HG02759 (cell line): ENCODE results near the gene JOSD2.
"Not testable (repeated sequence)": the region's sequence is repeated elsewhere in the genome, so short reads cannot be mapped to it uniquely, and the experiment has no call there.

ENCODE experiments used
- ATAC-seq: cut with Tn5 transposase; IDR thresholded peaks from one replicate; pipeline ENCODE4 v1.9.1; 2021; ENCODE audit warnings: mild to moderate bottlenecking, moderate library complexity; ENCODE audit not compliant: unreplicated experiment

The JOSD2 gene

DNA sequence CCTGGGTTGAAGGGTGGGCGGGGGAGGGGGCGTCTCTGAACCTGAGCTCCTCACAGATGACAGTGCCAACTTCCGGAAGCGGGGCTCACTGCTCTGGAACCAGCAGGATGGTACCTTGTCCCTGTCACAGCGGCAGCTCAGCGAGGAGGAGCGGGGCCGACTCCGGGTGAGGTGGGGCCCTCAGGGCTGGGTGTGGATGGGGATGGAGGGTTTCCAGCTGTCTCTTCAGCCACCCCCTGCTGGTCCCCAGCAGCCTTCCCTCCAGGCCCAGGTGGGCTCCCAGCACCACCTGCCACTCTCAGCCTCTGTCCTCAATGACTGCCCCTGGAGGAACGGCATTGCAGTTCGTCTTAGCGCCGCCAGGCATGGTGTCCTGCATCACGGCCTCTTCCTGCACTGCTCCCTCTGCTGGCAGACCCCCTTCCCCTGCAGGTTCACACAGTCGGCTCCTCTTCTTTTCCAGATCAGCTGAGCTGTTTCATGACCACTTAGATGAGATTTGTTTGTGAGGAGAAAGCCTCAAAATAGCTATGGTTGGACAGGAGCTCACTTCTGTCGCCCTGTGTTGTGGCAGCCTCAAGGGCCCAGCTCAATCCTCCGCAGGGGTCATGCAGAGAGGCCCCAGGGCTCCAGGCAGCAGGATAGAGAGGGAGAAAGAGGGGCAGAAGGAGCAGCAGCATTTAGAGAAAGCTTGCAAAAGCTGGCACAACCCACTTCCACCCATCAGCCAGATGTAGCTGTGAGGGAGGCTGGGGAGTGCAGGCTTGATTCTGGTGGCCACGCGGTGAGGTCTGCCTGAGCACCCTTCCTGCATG lies 31.9 kb downstream of the JOSD2 start:
- ATAC-seq, result no peak

GRCh38 chr19:50477751-50478515 lies 33.1 kb downstream of the JOSD2 start:
- no peak for ATAC-seq

DNA sequence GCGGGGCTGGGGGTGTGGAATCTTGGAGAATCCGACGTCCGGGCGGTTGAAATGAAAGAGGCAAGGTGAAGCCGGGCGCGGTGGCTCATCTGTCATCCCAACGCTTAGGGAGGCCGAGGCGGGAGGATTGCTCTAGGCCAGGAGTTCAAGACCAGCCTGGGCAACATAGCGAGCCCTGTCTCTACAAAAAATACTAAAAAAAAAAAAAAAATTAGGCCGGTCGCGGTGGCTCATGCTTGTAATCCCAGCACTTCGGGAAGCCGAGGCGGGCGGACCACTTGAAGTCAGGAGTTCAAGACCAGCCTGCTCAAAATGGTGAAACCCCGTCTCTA lies 34.1 kb downstream of the JOSD2 start:
- no peak for ATAC-seq

DNA sequence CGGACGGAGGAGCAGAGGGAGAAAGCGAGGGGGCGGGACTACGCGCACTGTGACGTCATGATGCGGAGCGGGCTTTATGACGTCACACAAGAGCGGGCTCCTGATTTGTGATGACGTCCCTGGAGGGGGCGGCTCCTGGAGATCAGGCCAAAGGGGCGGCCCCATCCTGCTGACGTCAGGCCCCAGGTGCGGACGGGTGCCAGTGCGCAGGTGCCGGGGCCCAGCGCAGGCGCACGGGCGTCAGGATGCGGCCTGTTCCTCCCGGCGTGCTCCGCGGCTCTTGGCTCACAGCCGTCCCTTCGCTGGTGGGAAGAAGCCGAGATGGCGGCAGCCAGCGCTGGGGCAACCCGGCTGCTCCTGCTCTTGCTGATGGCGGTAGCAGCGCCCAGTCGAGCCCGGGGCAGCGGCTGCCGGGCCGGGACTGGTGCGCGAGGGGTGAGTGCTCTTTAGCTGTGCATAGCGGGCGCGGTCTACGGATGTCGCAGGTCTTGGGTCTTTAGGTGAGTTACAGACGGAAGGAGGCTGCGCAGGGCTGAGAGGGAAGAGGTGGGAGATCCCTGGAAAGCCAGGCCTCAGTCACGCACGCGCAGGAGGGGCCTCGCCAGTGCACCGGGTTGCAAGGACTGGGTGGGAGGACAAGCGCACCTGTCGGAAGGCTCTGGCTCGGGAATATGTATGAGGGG lies 34.6 kb downstream of the JOSD2 start, which contains the start of the genes EMC10 and GARIN5A:
Gene EMC10 (plus strand): TSS at position 284 of the 683 bp plus-strand sequence. CDS start 38 bp downstream, at position 322.
Gene GARIN5A (minus strand): TSS at position 625 of the 683 bp plus-strand sequence. CDS start 460 bp downstream, at position 165.
- peak; percentile 86 for ATAC-seq

- no peak for ATAC-seq
Measured at GRCh38 chr19:50475736-50476223, 35.2 kb downstream of the JOSD2 start.

DNA sequence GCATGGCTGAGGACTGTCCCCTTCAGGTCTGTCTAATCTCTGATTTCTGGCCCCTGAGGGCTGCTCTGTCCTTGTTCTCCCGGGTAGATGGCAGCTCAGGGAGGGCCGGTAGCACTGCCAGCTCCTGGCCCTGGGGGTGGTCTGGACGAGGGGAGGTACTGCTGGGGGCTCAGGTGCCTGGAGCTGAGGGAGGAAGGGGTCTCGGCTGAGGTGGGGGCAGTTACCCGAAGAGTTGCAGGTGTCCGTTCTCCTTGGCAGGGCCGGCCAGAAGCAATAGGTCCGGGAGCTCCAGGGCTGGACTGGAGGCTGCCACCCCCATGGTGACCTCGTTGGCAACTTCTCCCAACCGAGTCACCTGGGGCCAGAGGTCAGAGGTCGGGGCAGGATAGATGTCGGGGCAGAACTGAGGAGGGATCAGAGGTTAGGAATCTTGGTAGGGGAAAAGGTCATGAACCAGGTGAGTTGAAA lies 35.9 kb downstream of the JOSD2 start:
- no peak for ATAC-seq

DNA sequence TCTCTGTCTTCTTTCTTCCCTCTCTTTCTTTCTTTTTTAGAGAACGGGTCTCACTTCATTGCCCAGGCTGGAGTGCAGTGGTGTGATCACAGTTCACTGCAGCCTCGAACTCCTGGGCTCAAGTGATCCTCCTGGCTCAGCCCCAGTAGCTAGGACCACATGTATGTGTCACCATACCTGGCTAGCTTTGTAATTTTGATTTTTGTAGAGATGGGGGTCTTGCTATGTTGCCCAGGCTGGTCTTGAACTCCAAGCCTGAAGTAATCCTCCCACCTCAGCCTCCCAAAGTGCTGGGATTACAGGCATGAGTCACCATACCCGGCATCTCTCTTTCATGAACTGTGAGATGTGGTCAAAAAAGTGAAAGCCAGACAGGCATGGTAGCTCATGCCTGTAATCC lies 37.7 kb downstream of the JOSD2 start:
- ATAC-seq, result not testable (repeated sequence)

GRCh38 chr19:50468818-50469217 lies 42.2 kb downstream of the JOSD2 start:
- no peak for ATAC-seq

DNA sequence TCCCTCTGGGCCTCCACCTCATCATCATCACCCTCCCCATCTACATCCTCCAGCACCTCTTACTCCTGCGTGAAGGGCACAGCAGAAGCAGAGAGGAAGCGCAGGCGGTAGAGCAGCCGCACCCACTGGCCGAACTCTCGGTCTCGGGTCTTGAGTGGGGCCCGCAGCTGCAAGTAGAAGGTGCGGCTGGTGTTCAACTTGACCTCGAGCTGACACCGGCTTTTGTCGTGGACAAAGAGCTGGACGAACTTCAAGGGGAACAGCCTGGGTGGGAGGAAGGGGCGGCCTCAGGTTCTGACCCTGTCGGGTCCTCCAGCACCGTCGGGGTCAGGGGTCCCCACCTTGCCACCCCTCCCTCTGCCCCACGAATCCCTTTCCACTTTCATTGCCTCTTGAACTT lies 43.4 kb downstream of the JOSD2 start:
- no peak for ATAC-seq

GRCh38 chr19:50466706-50467039 lies 44.3 kb downstream of the JOSD2 start:
- ATAC-seq, result no peak

DNA sequence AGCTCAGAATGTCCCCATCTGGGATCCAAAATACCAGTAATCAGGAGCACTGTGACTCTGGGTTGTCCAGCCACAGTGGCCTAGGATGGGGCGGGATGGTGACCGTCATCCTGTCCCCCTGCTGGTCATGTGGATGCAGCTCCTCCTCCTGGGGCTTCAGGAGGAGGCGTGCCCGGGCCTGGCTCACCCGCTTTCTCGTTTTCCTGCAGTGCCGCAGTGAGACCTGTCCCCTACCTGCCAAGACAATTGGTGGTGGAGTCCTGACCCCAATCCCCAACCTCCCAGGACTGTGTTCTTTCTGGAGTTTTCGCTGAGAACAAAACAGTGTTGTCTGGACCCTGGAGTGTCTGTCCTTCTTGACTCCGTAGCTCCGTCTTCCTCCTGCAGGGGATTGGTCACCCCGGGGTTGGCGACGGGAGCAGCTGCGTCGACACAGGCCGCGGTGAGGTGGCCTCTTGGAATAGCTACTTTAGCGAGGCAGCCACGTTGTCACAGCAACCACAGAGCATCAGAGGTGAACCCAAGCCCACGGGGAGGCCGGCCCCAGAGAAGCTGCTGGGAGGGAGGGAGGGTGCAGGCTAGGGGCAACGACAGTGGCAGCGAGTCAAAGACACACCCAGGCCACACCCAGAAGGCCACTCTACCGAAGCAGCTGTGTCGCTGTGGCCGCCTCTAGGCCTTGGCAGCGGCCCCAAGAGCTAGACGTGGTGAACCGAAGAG lies 44.8 kb downstream of the JOSD2 start:
- no peak for ATAC-seq

DNA sequence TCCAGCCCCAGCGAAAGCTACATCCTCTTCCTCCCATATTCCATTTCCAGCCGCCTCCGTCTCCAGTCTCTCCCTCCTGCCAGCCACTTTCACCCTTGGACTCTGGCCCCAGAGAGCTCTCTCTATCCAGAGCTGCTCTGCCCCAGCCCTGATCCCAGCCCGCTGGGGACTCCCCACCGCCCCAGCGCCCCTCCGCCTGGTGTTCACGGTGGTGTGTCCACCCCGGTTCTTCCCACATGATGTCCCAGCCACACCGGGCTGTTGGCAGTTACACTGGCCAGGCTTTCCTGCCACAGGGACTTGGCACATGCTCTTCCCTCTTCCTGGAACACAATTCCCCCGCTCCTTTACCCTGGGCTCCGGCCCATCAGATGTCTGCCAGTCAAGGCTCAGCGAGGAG lies 46.0 kb downstream of the JOSD2 start:
- ATAC-seq, result no peak

DNA sequence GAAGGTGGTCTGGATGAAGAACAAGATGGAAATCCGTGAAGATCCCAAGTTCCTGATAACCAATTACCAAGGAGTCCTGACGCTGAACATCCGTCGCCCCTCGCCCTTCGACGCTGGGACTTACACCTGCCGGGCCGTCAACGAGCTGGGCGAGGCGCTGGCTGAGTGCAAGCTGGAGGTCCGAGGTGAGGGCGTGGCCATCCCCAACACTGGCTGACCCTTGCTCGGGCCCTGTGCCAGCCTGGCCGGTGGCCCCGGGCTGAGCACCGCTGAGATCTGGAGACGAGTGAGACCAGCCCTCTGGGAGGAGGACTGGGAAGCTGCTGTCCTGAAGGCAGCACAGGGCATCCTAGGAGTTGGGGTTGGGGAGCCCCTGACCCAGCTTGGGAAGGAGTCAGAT lies 46.6 kb downstream of the JOSD2 start:
- no peak for ATAC-seq

DNA sequence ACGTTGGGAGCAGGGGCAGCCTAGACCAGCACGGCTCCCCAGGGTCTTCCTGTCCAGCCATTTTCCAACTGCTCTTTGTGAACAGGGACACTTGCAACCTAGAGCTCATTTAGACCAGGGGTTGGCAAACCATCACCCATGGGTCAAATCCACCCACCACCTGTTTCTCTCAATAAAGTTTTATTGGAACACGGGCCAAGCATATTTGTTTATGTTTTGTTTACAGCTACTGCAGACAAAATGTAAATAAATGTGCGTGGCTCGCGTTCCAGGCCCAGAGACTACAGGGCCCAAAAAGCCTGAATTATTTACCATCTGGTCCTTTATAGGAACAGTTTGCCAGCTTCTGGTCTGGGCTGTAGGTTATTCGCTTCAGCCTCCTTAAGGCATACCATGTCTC lies 48.0 kb downstream of the JOSD2 start:
- no peak for ATAC-seq

- peak; percentile 59 for ATAC-seq
Measured at GRCh38 chr19:50461066-50461875, 49.7 kb downstream of the JOSD2 start.

GRCh38 chr19:50460161-50460765 lies 50.7 kb downstream of the JOSD2 start:
- peak; percentile 65 for ATAC-seq

- ATAC-seq, result no peak
Measured at GRCh38 chr19:50459638-50460037, 51.4 kb downstream of the JOSD2 start.

DNA sequence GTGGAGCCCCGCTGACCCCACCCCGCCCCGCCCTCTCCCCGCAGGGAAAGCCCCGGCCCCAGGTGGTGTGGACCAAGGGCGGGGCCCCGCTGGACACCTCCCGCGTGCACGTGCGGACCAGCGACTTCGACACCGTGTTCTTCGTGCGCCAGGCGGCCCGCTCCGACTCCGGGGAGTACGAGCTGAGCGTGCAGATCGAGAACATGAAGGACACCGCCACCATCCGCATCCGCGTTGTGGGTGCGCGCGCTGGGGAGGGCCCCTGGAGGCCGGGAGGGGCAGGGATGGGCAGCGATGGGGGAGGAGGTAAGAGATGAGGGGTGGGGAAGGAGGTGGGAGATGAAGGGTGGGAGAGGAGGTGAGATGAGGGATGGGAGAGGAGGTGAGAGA lies 51.9 kb downstream of the JOSD2 start:
- no peak for ATAC-seq

DNA sequence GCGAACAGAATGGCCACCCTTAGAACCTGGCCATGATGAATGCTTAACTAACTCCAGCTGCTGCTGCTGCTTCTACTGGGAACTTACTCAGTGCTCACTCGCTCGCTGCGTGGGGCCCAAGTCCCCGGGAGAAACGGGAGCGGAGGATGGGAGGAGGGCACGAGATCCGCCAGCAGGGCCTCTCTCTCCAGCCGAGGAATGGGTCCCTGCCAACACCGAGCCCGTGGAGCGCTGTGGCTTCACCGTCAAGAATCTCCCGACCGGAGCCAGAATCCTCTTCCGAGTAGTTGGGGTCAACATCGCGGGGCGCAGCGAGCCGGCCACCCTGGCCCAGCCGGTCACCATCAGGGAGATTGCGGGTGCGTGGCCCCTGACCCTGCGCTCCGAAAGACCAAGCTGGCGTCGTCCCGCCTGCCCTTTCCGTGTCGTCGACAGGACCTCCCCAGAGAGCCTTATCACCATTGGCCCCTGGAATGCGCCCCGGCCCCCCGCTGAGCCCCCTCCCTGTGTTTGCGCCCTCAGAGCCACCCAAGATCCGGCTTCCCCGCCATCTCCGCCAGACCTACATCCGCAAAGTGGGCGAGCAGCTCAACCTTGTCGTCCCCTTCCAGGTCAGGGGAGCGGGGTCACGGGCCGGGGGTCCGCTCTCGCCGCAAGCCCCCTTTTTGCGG lies 52.5 kb downstream of the JOSD2 start:
- no peak for ATAC-seq
